AG09309 (cell line): ENCODE data around the gene ZNF441.

Experiments
- DNase-seq: peaks from one replicate; pipeline ENCODE4 v3.0.0-alpha.2; 2010; ENCODE audit warnings: low read depth
- H3K4me3 ChIP-seq: 2 replicates; pipeline ENCODE4 v1.5.1; 2011; ENCODE audit warnings: mild to moderate bottlenecking, low read depth, low read length, moderate library complexity; ENCODE audit not compliant: control insufficient read depth
- CTCF ChIP-seq: IDR thresholded peaks from 2 replicates; pipeline ENCODE4 v1.5.1; 2011; ENCODE audit warnings: mild to moderate bottlenecking, low read depth, low read length, inconsistent platforms; ENCODE audit not compliant: insufficient read depth, control insufficient read depth; ENCODE audit errors: missing control alignments

Gene ZNF441

GRCh38 chr19:11754663-11755062 is 12.1 kb upstream of the ZNF441 start:
- TF ChIP-seq CTCF = no peak

DNA sequence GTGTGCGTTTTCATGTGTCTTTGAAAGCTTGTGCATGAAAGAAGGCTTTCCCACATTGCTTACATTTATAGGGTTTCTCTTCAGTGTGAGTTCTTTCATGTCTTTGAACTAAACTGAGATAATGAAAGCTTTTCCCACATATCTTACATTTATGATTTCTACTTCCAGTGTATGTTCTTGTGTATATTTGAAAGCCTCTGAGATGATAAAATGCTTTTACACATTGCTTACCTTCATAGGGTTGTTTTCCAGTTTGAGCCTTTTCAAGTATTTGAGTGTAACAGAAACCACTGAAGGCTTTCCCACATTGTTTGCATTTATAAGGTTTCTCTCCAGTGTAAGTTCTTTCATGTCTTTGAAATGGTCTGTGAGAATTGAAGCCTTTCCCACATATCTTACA is 9.8 kb upstream of the ZNF441 start:
- DNase-seq = no peak
- no peak for TF ChIP-seq CTCF
- no peak overlapping the region for H3K4me3 ChIP-seq

More at GRCh38 chr19:11754663-11755062, 12.1 kb upstream of the ZNF441 start:
- H3K4me3 ChIP-seq = no peak overlapping the region
- no peak for DNase-seq

DNA sequence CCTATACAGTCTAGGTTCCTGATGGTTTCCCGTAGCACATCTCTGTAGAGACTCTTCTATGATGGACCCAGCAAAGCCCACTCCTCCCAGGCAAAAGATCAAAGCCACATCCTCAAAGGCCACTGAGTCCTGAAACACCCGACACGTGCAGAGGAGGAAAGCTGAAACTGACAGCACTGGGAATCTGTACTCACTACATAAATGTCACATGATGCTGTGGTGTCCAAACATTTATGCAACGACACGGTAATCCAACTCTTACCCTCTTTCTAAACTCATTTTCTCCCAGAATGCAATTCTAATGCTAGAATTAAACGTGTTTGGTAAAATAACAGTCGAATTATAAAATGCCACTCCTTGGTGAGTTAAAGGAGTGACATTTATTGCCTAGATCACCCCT is 7.0 kb upstream of the ZNF441 start:
- no peak for DNase-seq
- no peak for TF ChIP-seq CTCF
- no peak overlapping the region for H3K4me3 ChIP-seq

- no peak for DNase-seq
- no peak for TF ChIP-seq CTCF
- no peak overlapping the region for H3K4me3 ChIP-seq
These were observed 3.7 kb upstream of the ZNF441 start for GRCh38 chr19:11763117-11763516.

DNA sequence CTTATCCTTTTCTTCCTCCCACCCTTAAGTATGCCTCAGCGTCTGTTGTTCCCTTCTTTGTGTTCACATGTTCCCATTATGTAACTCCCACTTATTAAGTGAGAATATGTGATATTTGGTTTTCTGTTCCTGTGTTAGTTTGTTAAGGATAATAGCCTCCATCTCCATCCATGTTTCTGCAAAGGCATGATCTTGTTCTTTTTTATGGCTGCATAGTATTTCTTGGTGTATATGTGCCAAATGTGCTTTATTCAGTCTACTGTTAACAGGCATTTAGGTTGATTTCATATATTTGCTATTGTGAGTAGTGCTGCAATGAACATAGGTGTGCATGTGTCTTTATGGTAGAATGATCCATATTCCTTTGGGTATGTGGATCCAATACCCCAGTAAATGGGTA is 3.2 kb upstream of the ZNF441 start:
- TF ChIP-seq CTCF = no peak
- no peak for DNase-seq

GRCh38 chr19:11767633-11768133 is 883 bp downstream of the ZNF441 start:
- TF ChIP-seq CTCF = no peak
- DNase-seq = no peak
- peak overlapping the region; percentile 97 for H3K4me3 ChIP-seq

More for the DNA sequence above, 3.2 kb upstream of the ZNF441 start:
- H3K4me3 ChIP-seq = no peak overlapping the region

GRCh38 chr19:11769995-11770394 is 3.2 kb downstream of the ZNF441 start:
- H3K4me3 ChIP-seq = no peak overlapping the region
- no peak for TF ChIP-seq CTCF
- no peak for DNase-seq
